HG03439 (cell line): ENCODE results near the gene CREB3L4.
A peak's percentile ranks its signal among the peaks of the same experiment; 100 is the strongest.

Source experiments
- ATAC-seq: cut with Tn5 transposase; IDR thresholded peaks from one replicate; pipeline ENCODE4 v1.9.1; 2021; ENCODE audit warnings: mild to moderate bottlenecking, moderate library complexity; ENCODE audit not compliant: unreplicated experiment

CREB3L4 gene

DNA sequence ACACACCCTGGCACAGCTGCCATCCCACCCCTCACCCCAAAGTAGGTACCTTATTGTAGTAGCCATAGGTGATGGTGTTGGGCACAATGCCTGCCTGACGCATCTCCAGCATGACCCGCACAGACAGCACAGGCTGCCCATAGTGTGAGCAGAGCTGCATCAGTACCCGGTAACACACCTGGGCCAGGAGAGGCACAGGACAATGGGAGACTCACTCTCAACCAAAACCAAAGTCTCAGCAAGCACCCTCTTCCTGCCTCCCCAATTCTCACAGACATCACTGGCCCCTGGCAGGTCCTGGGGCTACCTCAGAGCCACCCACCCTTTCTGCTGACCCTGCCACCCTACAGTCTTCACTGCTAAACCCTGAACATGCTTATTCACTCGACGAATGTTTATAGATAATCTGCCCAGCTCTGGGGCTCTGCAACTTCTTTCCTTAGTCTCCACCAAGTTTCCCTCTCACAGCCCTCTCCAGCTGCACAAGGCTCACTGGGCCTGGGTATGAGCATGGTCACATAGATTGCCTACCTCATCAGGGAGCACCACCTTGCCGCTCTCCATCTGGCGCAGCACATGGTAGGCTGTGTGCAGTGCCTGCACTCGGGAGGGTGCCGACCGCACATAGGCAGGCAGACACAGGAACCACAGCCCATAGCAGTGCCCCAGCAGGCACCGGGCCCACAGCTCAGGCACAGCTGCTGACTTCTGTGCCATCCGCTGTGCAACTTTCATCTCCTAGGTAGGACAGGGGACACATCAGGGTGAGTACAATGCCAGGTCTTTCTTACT, 31.5 kb upstream of the CREB3L4 start:
- no peak for ATAC-seq

DNA sequence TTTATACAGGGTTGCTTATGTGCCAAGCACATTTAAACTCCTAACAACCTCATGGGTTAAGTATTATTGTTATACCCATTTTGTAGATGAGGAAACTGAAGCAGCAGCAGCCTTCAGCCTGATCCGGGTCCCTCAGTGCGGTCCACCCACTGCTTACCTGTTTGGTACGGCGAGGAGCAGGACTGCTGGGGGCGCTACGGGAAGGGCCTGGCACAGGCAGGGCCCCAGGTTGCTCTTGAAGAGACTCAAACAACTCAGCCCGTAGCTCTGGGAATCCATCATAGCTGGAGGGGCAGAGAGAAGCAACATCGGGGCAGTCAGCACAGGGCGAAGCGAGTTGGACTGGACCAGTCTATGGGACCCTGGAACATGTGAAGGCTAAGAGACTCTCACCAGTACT, 30.4 kb upstream of the CREB3L4 start:
- no peak for ATAC-seq

DNA sequence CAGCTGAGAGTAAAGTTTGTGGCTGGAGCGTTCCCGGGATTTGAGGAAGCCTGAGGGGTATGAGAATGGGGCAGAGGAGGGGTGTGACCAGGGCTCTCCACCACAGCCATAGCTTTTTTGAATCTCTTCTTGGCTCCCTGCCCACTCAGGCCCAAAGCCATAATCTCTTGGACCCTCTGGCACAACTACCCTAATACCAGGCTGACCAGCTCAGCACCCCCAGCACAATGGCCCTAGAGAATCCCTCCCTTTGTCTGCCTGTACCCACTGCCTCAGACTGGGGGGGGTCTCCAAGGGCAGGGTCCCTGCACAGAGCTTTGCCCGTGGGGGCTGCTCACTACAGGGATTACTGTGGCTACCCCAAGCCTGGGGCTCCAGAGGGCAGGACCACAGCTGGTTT, 28.7 kb upstream of the CREB3L4 start:
- ATAC-seq: no peak

DNA sequence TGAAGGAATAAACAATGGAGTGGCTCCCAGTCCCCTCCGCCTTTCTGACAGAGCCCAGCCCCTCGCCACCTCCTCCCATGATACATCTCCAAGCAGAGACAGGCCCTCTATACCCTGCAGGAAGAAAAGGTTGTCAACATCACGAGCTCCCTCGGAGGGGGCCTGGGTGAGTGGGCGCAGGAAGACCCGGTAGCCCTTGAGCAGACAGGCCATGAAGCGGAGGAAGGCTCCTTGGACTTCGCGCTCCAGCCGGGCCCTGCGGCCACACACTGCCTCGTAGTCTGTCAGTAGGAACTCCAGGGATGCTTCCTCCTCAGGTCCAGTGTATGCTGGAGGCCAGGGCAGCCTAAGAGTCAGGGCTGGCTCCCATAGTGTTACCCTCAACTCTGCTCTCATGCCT, 28.2 kb upstream of the CREB3L4 start:
- ATAC-seq: no peak

DNA sequence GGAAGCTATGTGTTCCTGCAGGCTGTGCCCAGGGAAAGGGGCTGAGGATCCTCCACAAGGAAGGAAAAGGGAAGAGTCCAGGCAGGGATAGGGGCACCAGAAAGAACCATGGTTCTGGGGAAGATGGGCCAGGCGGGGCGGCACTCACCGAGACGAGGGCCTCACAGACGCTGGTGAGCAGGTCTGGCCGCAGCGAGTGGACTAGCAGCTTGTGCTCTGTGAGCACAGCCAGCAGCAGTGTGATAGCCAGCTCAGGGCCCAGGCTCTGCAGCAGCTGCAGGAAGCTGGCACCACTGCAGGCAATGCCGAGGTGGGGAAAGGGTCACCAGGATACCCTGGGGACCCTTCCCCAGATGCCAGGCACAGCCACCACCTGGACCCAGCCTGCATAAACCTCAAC, 26.9 kb upstream of the CREB3L4 start:
- ATAC-seq: no peak

DNA sequence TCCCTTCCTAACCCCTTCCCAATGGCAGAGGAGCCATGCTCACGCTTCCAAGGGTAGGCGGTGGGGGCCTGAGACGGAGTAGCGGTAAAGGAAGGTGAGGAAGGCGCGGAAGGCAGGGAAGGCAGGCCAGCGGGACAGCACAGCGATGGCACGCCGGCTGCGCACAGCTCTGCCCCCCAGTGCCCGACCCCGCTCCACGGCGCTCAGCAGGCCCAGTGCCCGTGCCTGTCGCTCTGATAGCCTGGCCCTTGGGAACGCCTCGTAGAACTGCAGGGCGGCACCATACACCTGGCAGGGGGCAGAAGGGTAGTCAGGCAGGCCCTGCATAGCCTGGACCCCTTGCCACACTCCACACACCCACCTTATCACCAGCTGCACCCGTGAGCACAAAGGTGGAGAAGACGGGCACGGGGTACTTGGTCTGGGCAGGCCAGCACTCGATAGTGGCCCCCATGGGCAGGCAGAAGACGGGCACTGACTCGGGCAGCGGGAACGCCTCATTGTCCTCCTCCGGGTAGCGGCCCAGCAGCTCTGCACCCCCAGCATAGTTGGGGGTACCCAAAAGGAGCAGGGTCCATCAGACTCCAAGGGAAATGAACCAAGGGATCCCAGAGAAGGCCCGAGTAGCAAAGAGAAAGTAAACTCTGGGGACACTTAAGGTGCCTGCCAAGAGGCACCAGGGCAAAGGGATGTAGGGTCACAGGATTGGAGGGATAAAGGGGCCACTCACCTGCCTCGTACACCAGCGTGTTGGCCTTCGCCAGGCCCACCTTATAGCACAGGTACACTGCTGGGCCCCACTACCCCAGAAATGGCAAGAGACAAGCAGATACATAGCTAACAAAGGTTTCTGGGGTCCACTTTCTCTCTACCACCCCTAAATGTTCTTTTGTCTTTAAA, 25.6 kb upstream of the CREB3L4 start:
- ATAC-seq: no peak

DNA sequence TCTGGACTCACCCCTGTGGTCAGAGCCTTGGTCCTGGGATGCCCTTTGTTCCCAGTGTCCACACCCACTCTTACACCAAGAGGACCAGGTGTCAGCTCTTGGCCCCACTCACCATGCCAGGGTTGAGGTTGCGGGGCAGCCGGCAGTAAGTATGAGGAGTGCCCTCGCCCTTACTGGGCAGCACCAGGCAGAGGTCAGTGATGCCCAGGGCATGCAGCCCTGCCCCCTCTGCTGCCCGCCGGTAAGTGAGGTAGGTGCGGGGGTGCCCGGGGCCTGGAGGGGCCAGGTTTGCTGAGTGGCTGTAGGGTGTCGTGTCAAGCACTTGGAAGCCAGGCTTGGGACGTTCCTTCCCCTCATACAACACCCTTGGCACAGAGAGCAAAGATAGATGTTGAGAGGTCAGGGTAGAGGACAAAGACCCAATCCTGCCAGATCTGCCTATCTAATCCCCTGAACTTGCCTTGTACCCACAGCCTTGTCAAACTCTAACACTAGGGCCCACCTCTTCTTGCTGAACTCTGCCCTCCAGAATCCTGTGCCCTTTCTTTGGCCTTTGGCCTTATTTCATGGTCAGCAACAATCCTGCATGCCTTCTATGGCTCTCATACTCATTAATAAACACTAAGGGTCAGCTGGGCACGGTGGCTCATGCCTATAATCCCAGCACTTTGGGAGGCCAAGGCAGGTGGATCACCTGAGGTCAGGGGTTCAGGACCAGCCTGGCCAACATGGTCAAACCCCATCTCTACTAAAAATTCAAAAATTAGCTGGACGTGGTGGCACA, 24.7 kb upstream of the CREB3L4 start:
- no peak for ATAC-seq

DNA sequence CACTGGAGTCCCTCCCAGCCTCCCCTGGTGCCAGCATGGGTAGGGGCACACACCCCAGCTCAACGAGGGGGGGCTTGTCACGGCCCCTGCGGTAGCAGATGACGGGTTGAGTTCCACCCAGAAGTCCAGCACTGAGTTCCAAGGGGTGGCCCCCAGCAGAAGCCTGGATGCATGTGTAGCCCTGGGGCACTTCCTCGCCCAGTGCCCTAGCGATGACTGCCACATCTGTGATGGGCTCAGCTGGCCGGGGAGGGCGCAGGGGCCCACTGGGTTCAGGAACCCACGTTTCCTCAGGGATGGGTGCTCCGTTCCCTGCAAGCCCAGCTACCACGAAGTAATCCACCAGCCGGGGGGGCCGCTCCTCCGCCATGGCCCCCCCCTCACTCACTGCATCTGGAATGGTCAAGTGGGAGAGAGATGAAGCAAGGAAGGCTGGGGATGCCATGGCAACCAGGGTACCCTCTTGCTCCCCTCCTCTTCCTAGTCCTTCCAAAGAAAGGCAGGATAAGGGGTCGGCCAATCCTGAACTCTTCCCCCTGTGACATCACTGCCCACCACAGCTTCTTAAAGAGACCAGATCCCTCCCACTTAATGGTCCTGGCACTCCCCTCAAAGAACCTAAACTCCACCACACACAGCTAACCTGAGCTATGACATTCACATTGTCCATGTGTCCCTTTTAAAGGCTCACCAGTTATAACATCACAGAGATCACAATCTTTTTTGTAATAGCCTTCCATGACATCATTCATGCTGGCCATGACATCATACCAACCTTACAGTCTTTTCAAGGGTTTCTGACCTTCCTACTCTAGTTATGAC, 23.5 kb upstream of the CREB3L4 start:
- ATAC-seq: no peak

DNA sequence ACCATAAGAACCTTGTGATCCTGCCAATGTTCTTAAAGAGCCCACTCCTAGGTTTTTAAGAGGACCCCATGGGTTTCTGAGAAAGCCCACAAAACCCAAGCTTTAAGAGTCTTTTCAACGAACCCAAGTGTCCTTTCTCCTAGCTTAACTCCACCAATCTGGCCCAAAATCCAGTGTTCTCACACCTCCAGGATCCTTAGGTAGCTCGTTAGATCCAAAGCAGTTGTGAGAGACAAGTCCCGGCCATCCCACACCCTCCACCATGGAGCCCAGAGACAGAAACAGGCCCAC, 22.9 kb upstream of the CREB3L4 start:
- no peak for ATAC-seq

DNA sequence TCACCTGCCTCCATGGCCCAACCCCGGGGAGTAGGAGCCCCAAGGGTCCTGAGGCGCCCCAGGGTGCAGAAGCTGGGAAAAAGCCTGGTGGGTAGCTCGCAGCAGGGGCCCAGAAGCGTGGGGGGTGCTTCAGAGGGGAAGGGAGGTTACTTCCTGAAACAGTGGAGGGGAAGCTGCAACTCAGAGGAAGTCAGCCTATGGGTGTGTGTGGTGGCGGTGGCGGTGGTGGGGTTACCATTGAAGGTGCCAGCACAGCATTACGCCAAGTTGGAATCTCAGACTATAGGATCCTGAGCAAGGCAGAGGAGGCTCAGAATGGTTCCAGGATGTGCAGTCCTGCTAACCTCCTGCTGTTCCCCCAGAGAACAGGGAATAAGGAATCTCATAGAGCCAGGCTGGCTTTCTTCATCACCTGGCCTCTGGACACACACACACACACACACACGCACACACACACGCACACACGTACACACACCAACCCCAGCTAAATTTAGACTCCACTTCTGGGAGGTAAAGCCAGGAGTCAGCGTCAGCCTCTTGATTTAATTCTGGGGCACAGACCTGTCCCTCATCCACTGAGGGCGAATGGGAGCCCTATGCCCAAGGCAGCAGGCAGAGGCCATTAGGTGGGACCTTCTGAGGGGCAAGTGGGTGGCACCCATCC, 22.4 kb upstream of the CREB3L4 start:
- no peak for ATAC-seq

DNA sequence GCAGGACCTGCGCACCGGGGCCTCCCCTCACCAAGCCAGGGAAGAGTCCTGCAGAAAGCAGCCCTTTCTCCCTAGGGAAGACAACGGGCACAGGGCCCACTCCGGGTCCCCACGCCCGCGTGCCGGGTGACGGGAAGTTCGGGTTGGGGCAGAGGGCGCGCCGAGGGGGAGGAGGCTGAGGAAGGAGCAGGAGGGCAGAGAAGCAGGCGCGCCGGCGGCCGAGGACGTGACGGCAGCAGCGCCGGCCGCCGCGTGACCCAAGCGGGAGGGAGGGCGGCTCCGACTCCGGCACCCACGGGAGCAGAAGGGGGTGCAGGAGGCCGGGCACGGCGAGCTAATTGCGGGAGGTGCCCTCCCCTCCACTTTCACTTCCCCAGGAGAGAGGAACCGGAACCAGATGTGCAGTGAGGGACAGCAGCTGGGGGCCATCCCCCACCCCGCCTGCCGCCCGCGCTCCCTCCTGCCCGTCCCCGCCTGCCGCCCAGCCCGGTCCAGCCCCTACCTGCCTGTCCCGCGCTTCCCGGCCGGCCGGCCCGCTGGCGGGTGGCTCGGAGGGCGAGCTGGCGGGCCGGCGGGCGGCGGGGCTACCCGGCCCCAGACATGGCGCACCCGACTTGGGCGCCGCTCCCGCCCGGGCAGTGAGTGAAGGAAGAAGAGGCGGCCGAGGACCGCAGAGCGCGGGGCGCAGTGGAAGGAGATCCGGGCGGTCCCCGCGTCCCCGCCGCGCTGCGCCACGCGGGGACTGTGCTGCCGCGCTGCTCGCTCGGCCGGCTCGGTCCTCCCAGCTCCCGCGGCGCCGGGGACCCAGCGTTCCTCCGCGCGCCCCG, 21.7 kb upstream of the CREB3L4 start:
- peak; percentile 59 for ATAC-seq

DNA sequence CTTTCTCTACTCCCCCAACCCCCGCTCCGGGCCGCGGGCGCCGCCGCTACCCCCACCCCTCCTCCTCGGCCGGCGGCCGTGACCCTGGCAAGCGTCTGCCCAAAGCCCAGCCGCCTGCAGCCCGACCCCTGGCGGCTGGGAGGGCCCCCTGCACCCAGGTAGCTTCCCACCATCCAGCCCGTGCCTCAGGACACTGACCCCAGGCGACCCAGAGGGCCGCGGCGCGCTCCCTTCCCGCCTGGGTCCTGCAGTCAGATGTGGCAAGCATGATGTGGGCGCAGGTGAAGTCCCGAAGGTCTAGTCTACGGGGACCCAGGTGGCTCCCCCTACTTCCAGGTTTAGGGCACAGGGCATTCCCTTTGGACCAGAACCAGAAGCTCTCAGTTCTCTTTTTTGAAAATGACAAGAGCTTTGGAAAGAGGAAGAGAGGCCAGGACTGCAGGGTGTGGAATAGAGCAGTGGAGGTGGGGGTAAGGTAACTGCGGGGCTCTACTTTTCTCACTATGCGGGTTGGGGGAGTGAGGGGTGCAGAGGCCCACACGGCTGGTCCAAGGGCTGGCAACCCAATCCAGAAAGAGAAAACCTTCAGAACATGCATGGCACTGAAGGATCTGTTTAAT, 21.0 kb upstream of the CREB3L4 start, which contains the start of gene DENND4B:
DENND4B (minus strand) TSS at position 97 of the 620 bp plus-strand sequence. CDS start 2,344 bp downstream, outside the sequence.
- ATAC-seq: peak; percentile 62

DNA sequence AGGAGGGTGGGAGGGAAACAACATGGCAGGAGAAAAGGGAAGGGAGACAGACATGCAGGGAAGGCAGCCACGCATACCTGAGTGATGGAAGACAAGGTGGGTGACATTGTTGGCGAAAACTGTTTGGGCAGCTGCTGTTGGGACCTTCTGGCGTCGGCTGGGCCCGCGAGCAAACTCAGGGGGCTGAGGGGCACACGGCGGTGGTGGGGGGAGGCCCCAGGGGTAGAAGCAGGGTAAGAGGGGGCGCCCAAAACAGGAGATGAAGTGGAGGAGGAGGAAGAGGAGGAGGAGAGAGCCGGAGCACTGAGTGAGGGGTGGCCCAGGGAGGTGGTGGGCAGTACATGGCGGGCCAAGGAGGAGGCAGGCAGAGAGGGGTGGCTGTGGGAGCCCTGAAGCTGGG, 16.5 kb upstream of the CREB3L4 start:
- no peak for ATAC-seq

DNA sequence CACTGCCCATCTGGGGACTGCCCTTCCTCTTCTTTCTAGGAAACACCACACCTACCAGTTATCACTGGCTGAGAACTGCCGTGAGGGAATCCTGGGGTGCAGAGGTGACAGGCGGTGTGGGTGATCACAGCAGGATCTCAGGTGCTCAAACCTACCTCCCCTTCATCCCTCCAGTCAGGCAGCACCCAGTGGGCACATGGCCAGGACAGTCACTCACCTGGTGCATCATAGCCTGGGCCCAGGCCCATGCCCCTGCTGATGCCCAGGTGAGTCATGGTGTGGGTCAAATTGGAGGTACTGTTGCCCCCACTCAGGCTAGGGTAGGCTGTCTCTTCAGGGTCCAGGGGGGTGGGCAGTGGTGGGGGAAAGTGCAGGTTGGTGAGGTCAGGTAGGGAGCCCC, 15.9 kb upstream of the CREB3L4 start:
- ATAC-seq: no peak

DNA sequence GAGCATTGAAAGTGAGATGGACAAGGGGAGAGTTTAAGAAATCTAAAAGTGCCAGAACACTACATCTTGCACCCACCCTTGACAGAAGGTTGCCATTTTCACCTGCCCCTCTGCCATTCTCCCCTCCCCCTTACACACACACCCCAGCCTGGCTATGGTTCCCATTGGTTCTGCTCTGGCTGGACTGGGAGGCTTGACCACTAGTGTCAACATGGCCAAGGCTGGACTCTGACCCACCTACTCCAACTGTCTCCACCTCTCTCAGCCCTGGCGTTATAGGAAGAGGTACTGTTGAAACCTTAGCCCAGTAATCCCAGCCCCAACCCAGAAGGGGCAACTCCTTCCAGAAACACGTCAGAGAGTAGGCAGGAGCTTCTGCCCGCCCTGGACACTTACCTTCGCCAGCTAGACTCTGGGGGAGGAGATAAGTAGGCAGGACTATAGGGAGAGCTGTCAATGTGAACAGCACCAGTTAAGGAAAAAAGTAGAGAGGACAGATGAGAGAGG, 13.8 kb upstream of the CREB3L4 start:
- ATAC-seq: no peak

DNA sequence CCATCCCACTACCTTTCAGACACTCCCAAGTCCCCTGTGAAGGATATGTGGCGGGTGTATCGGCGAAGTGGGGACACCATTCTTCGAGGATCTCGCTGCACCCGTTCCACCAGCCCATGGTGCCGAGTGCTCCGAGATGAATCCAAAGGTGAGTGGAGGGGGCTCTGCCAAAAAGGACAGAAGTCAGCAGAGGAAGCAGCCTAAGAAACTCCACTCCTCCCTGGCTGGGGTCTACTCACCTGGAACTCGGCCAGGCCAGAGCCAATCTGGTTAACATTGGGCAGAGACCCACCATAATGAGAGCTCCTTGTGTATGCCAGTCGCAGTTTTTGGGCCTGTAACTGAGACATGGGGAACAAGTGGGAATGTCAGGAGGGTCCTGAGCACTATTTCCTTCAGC, 12.9 kb upstream of the CREB3L4 start:
- no peak for ATAC-seq

DNA sequence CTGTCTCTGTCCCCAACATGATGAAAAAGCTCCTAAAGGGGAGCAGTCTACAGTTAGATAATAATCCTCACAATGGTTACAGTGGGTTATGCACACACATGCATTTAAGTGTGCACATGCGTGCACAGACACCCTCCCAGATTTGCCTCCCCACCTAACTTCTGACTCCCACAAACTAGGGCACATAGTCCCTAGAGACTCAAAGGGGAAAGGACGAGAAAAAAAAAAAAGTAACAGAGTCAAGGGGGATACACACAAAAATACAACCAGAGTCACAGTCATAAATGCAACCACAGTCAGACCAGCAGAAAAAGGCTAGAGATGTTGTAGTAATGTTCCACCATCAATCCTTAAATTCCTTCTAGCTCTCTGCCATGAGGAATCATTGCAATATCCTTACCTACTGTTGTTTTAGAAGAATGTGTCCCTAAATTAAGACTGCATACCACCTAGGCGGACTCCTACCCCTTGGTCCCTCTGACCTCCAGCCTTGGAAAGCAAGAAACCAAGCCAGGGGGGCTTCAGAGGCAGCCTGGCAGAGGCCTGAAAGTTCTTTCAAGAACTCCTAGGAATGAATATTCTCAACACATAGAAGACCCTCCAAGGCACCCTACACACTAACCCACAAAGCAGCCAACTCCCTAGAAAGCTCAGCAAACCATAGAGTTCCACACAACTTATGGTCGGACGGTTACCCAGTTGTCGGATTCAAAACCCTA, 10.5 kb upstream of the CREB3L4 start:
- no peak for ATAC-seq

DNA sequence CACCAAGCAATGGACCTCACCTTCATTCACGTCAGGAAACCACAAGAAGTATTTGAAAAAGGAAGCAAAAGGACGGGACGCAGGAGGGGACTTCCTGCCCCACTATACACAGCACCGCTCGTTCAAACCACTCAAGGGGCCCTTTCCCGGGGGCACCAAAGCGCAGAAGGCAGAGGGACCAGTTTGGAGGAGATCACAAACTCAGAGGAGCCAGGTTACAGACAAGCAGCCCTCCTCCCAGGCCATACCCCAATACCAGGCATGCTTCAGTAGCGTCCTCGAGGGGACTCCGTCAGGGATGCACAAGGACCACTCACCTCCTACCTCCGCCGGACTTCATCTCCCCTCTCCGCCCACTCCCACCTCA, 10.0 kb upstream of the CREB3L4 start:
- peak; percentile 7 for ATAC-seq
